Suprapubic skin (tissue), 3 donors: ENCODE measurements around the gene BTBD2.

Experiments used
- CTCF ChIP-seq, 2 donors: fragments of 200-600 bp in 1 of 2; fragments of 450-650 bp in 1 of 2; sonication (generic) in 1 of 2; IDR thresholded peaks; one replicate each; pipeline ENCODE4 v1.5.1; 2016 to 2019; ENCODE audit warnings: antibody characterized with exemption in 2 of 2, mild to moderate bottlenecking in 1 of 2, moderate library complexity in 1 of 2
- POLR2AphosphoS5 ChIP-seq, 3 donors: sonication (generic); formaldehyde crosslinking; IDR thresholded peaks; one replicate each; pipeline ENCODE4 v1.6.1; 2017; ENCODE audit warnings: antibody characterized with exemption in 3 of 3

- TF ChIP-seq CTCF (IDR thresholded peaks at IDR 0.05) (no peak), POLR2AphosphoS5 (IDR thresholded peaks at IDR 0.05) (no peak)
These were observed 15.5 kb downstream of the BTBD2 start for GRCh38 chr19:1999856-2000515.
